CD14-positive monocyte (primary cell): ENCODE measurements around the gene MOGAT2. TPM values are rescaled to one million over a fixed set of nuclear protein-coding genes. Genes with fewer than 3 reads are reported as not detected.

ENCODE experiments used
- DNase-seq, 3 donors: peaks; one replicate each; pipeline ENCODE4 v3.0.0-alpha.2; 2011 to 2022
- H2AFZ ChIP-seq: 2 replicates; pipeline ENCODE4 v1.6.0; 2012; ENCODE audit warnings: mild to moderate bottlenecking, low read depth, low read length, inconsistent platforms; ENCODE audit not compliant: insufficient read depth, poor library complexity, severe bottlenecking
- H3K27ac ChIP-seq, 2 donors: 1 replicate in 1 of 2; 2 replicates in 1 of 2; pipeline ENCODE4 v1.5.1; 2012 to 2013; ENCODE audit warnings: low read length in 2 of 2, control low read depth in 1 of 2, inconsistent platforms in 1 of 2, low read depth in 1 of 2, mild to moderate bottlenecking in 1 of 2
- H3K27me3 ChIP-seq, 2 donors: one replicate each; pipeline versions ENCODE4 v1.6.0 to v1.6.1; 2011 to 2013; ENCODE audit warnings: low read length in 2 of 2; ENCODE audit not compliant: control insufficient read depth in 2 of 2, insufficient read depth in 2 of 2
- H3K36me3 ChIP-seq, 2 donors: replicated peaks in 1 of 2; 1 replicate in 1 of 2; 2 replicates in 1 of 2; pipeline versions ENCODE4 v1.5.1 to v1.6.1; 2012 to 2013; ENCODE audit warnings: low read length in 2 of 2, control low read depth in 1 of 2, inconsistent platforms in 1 of 2, mild to moderate bottlenecking in 1 of 2; ENCODE audit not compliant: insufficient read depth in 2 of 2, control insufficient read depth in 1 of 2
- H3K4me1 ChIP-seq, 2 donors: 1 replicate in 1 of 2; 2 replicates in 1 of 2; pipeline versions ENCODE4 v1.5.1 to v1.6.1; 2012 to 2013; ENCODE audit warnings: low read length in 2 of 2, control low read depth in 1 of 2, inconsistent platforms in 1 of 2, mild to moderate bottlenecking in 1 of 2, moderate library complexity in 1 of 2; ENCODE audit not compliant: insufficient read depth in 2 of 2, control insufficient read depth in 1 of 2
- H3K4me2 ChIP-seq: replicated peaks from 2 replicates; pipeline ENCODE3; 2012; ENCODE audit warnings: low read length, moderate library complexity, mild to moderate bottlenecking; ENCODE audit not compliant: poor library complexity, severe bottlenecking; ENCODE audit errors: extremely low read depth
- H3K4me3 ChIP-seq, 3 experiments: fragments of 200-600 bp in 1 of 3; sonication (generic) in 1 of 3; replicated peaks in 1 of 3; 1 replicate in 2 of 3; 2 replicates in 1 of 3; pipeline ENCODE4 v1.5.1; 2011 to 2013; ENCODE audit warnings: low read length in 3 of 3, mild to moderate bottlenecking in 3 of 3, control low read depth in 2 of 3, low read depth in 2 of 3, inconsistent platforms in 1 of 3, moderate library complexity in 1 of 3
- H3K79me2 ChIP-seq: 2 replicates; pipeline ENCODE4 v1.6.0; 2012; ENCODE audit warnings: mild to moderate bottlenecking, control low read depth, inconsistent platforms, low read length, moderate library complexity; ENCODE audit not compliant: insufficient read depth
- H3K9ac ChIP-seq: 2 replicates; pipeline ENCODE4 v1.6.0; 2017; ENCODE audit warnings: low read length, mild to moderate bottlenecking; ENCODE audit not compliant: insufficient read depth, poor library complexity, severe bottlenecking
- H3K9me3 ChIP-seq, 2 donors: replicated peaks in 1 of 2; 1 replicate in 1 of 2; 2 replicates in 1 of 2; pipeline versions ENCODE4 v1.5.1 to v1.6.1; 2012 to 2013; ENCODE audit warnings: low read length in 2 of 2, control low read depth in 1 of 2; ENCODE audit not compliant: control insufficient read depth in 1 of 2, insufficient read depth in 1 of 2
- H4K20me1 ChIP-seq: 2 replicates; pipeline ENCODE4 v1.6.0; 2012; ENCODE audit warnings: mild to moderate bottlenecking, low read length, control low read depth, moderate library complexity; ENCODE audit not compliant: insufficient read depth
- H3K27ac Mint-ChIP-seq, 7 donors: one replicate each; pipeline ENCODE4 v1.8.0; 2020; ENCODE audit warnings: mild to moderate bottlenecking in 7 of 7, mixed read lengths in 7 of 7, moderate library complexity in 6 of 7, inconsistent platforms in 2 of 7
- H3K27me3 Mint-ChIP-seq, 3 donors: one replicate each; pipeline ENCODE4 v1.8.0; 2021 to 2022; ENCODE audit warnings: low read depth in 3 of 3, mild to moderate bottlenecking in 3 of 3, mixed read lengths in 3 of 3, moderate library complexity in 3 of 3, inconsistent platforms in 1 of 3
- H3K36me3 Mint-ChIP-seq, 2 donors: one replicate each; pipeline ENCODE4 v1.8.0; 2020; ENCODE audit warnings: mixed read lengths in 2 of 2, inconsistent platforms in 1 of 2, mild to moderate bottlenecking in 1 of 2
- H3K4me1 Mint-ChIP-seq: one replicate; pipeline ENCODE4 v1.8.0; 2020; ENCODE audit warnings: mild to moderate bottlenecking, mixed read lengths
- H3K4me3 Mint-ChIP-seq, 2 donors: one replicate each; pipeline ENCODE4 v1.8.0; 2020; ENCODE audit warnings: mild to moderate bottlenecking in 2 of 2, mixed read lengths in 2 of 2, moderate library complexity in 1 of 2
- H3K9me3 Mint-ChIP-seq, 7 donors: one replicate each; pipeline ENCODE4 v1.8.0; 2020 to 2022; ENCODE audit warnings: mixed read lengths in 7 of 7, mild to moderate bottlenecking in 6 of 7, moderate library complexity in 6 of 7, inconsistent platforms in 2 of 7
- CTCF ChIP-seq: fragments of 200-600 bp; IDR thresholded peaks from one replicate; pipeline ENCODE4 v1.8.0; 2022; ENCODE audit warnings: antibody characterized with exemption, mild to moderate bottlenecking
- WGBS: methylation state at CpG from one replicate; pipeline ENCODE4 v1.1.5; 2013; ENCODE audit warnings: missing lambda C conversion rate; ENCODE audit not compliant: insufficient coverage; 5-methylcytosine and 5-hydroxymethylcytosine counted together
- intact Hi-C, 2 donors: fragments of 100-400 bp; cut with micrococcal nuclease; formaldehyde crosslinking; loops; one replicate each; pipeline versions ENCODE4 v1.15.0 to v1.15.1; 2023
- polyA plus RNA-seq, 3 donors: library from polyadenylated mRNA; depleted of rRNA in 1 of 3; unstranded in 2 of 3; stranded (reverse) in 1 of 3; fragments of 300-500 nt in 2 of 3; fragments of >200 nt in 1 of 3; fragmentation: Illumina TruSeq in 2 of 3; gene quantifications; 1 replicate in 2 of 3; 2 replicates in 1 of 3; pipeline ENCODE4 v1.2.3, GENCODE V29; 2012 to 2021

MOGAT2 gene
- polyA plus RNA-seq, 3 donors: not detected

- Histone ChIP-seq H3K4me2 (peak overlapping the region; percentile 27), H3K4me3 (no peak overlapping the region), H2AFZ (peak overlapping the region; percentile 71), H3K27me3 (no peaks in the 10 kb centered on the region), H3K9me3 (no peaks in the 10 kb centered on the region), H4K20me1 (no peaks in the 10 kb centered on the region), H3K27ac (no peak overlapping the region), H3K9ac (no peak overlapping the region), H3K79me2 (no peaks in the 10 kb centered on the region), H3K4me1 (peaks cover 5 to 7% of the 10 kb centered on the region in 2 donors), H3K36me3 (no peaks in the 10 kb centered on the region)
- peak; percentile 67 to 76 (median 69) for DNase-seq
- Mint-ChIP-seq H3K36me3 (no peaks in the 10 kb centered on the region), H3K4me1 (peaks cover 8% of the 10 kb centered on the region), H3K27me3 (peaks cover 3 to 8% (median 6%) of the 10 kb centered on the region in 3 donors), H3K4me3 (no peak overlapping the region), H3K9me3 (peaks cover 0 to 7% (median 2%) of the 10 kb centered on the region in 7 donors), H3K27ac (no peak overlapping the region)
- WGBS: 8% methylated on average over 10 of the region's 17 CpGs
- intact Hi-C loops: loop anchor here (10.0 kb wide), 2 partner anchors 449 to 609 kb away; no protein-coding TSS in a partner anchor
- TF ChIP-seq CTCF: peak; percentile 94
Measured at GRCh38 chr11:75706260-75706729, 11.3 kb upstream of the MOGAT2 start.

GRCh38 chr11:75714211-75714610 lies 3.4 kb upstream of the MOGAT2 start:
- Mint-ChIP-seq H3K36me3 (no peaks in the 10 kb centered on the region), H3K27me3 (peaks cover 5 to 9% (median 6%) of the 10 kb centered on the region in 3 donors), H3K4me1 (peaks cover 1% of the 10 kb centered on the region), H3K9me3 (no peaks in the 10 kb centered on the region), H3K27ac (peak overlapping the region in 1 of 7 donors; percentile 15), H3K4me3 (no peak overlapping the region)
- Histone ChIP-seq H3K36me3 (no peaks in the 10 kb centered on the region), H3K4me2 (no peak overlapping the region), H3K27me3 (no peaks in the 10 kb centered on the region), H3K4me3 (no peak overlapping the region), H2AFZ (no peak overlapping the region), H3K9ac (no peak overlapping the region), H3K9me3 (no peaks in the 10 kb centered on the region), H3K79me2 (no peaks in the 10 kb centered on the region), H3K4me1 (no peaks in the 10 kb centered on the region), H4K20me1 (no peaks in the 10 kb centered on the region), H3K27ac (no peak overlapping the region)
- DNase-seq: no peak
- WGBS: 80% methylated on average over 1 of the region's 9 CpGs
- intact Hi-C loops: no loop called here
- no peak for TF ChIP-seq CTCF
